Measurements from ENCODE around the gene SMIM34.
"Not testable (repeated sequence)": the region's sequence is repeated elsewhere in the genome, so short reads cannot be mapped to it uniquely, and the experiment has no call there.

SMIM34 gene

DNA sequence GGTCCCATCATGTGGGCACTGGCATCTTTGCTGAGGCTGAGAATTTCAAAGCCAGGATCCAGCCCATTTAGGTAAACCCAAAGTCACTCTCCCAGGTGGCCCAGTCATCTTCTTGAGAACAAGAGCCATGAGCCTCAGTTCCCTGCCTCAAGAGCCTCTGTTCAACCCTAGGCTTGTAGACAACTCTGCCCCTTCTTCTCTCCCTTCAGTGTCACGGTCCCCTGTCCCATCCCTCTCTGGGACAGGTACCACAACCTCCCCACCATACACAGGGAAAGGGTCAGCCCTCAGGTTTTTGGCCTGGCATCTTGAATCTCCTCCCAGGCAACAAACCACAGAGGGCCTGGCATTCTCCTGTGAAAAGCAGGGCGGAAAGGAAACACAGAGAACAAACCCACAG, 18.1 kb downstream of the SMIM34 start:
- H3K27ac Mint-ChIP-seq; DNase-seq (ENCODE audit: low spot score); H3K4me1 Mint-ChIP-seq (ENCODE audit: low read depth); H3K36me3 Mint-ChIP-seq (ENCODE audit: low read depth); H3K27me3 Mint-ChIP-seq (ENCODE audit: low read depth); H3K4me3 Mint-ChIP-seq; H3K9me3 Mint-ChIP-seq: not testable (repeated sequence)

DNA sequence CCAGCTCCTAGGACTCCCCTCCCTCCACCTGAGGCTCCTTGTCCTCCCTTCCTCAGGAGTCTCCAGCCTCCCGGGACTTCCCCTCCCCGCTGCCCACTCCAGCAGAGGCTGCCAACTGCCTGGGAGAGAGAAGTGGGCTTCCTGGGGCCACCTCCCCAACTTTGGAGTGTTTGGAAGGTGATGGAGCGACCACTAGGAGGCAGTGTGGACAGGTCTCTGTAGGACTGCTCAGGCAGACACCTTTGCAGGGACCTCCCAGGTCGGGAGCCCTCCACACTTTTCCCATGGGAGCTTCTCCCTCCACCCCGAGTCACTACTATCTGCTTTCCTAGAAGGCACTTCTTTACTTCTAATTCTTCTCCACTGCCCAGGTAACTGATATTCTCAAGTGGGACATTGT, 19.0 kb downstream of the SMIM34 start:
- not testable (repeated sequence) for H3K27ac Mint-ChIP-seq; H3K27me3 Mint-ChIP-seq (ENCODE audit: low read depth); H3K9me3 Mint-ChIP-seq; H3K36me3 Mint-ChIP-seq (ENCODE audit: low read depth); H3K4me3 Mint-ChIP-seq; H3K4me1 Mint-ChIP-seq (ENCODE audit: low read depth); DNase-seq (ENCODE audit: low spot score)

DNA sequence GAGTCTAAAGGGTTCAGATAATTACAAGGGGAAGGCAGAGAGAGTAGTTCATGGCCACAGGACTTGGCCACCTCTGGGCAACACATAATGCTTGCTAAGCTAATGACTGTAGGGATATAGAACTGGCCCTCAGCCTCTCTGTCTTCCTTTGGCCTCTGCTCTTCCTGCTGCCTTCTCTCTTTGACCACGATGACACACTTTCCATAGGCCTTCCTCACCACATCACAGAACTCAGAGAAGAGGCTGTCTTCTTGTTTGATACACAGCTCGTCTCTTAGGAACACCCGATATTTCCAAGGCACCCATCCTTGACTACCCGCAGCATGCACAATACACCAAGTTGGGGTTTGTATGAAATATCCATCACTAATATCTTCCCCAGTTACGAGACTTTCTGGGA, 23.2 kb downstream of the SMIM34 start:
- not testable (repeated sequence) for DNase-seq (ENCODE audit: low spot score); H3K27me3 Mint-ChIP-seq (ENCODE audit: low read depth); H3K27ac Mint-ChIP-seq; H3K4me1 Mint-ChIP-seq (ENCODE audit: low read depth); H3K9me3 Mint-ChIP-seq; H3K36me3 Mint-ChIP-seq (ENCODE audit: low read depth); H3K4me3 Mint-ChIP-seq

DNA sequence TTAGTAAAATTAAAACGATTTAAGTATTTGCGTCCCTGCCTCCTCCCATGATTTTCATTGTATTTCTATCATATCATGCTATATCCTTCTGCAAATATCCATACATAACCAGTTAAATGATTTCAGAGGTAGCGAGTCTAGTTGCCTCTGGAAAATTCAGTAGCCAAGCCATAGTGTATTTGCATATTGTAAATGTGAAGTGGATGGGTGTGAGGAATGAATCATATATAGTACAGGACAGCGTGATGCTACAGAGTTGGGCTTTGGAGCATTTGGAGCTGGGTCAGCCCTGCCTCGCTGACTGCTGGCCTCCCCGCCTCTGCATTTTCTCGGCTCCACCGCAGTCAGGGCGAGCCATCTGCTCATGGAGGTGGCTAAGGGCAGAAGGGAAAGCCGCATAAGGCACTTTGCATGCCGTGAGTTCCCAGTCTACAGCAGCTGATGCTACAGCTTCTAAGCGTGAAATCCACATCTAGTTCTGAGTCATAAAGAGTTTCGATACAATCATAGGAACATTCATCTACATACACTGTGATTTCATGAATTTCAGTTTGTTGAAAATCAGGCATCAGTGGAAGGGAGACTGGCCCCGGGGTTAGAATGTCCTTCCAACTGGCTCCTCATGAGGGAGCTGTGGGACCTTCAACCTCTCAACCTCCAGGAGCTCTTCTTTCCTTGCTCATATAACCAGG, 39.9 kb downstream of the SMIM34 start:
- H3K9me3 Mint-ChIP-seq; H3K4me1 Mint-ChIP-seq (ENCODE audit: low read depth); DNase-seq (ENCODE audit: low spot score); H3K27ac Mint-ChIP-seq; H3K4me3 Mint-ChIP-seq; H3K27me3 Mint-ChIP-seq (ENCODE audit: low read depth); H3K36me3 Mint-ChIP-seq (ENCODE audit: low read depth): not testable (repeated sequence)

DNA sequence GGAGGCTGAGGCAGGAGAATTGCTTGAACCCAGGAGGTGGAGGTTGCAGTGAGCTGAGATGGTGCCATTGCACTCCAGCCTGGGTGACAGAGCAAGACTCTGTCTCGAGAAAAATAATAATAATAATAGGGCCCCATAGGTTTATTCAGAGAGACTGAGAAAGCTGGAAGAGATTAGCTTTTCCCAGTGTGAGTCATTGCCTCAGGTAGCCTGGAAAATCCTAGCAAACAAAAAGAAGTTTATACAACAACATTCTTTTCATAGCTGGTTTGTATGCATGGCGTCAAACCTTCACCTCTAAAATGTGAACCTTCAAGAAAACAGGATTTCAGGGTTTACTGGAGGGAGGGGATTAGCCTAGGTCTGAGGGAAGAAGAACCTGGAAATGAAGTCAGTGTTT, 40.6 kb downstream of the SMIM34 start:
- H3K36me3 Mint-ChIP-seq (ENCODE audit: low read depth) = not testable (repeated sequence)

DNA sequence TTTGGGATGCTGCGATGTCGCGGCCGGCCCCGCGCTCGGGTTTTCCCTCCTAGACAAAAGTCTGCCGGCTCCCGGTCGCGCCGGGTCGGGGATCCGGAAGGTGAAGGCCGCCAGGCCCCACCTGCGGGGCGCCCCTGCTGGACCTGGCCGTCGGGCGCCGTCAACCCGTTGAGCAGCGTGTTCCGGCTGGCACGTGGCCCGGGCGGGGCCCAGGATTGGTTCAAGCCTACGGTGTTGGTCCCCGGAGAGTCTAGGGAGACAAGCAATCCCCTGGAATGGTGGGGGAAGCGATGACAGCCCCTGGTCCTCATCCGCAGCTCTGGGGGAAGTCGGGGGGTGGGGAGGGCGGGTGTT, 48.2 kb downstream of the SMIM34 start:
- not testable (repeated sequence) for H3K27ac Mint-ChIP-seq; H3K27me3 Mint-ChIP-seq (ENCODE audit: low read depth); H3K4me3 Mint-ChIP-seq; H3K9me3 Mint-ChIP-seq; DNase-seq (ENCODE audit: low spot score); H3K36me3 Mint-ChIP-seq (ENCODE audit: low read depth); H3K4me1 Mint-ChIP-seq (ENCODE audit: low read depth)

More for the DNA sequence above, 40.6 kb downstream of the SMIM34 start:
- H3K27ac Mint-ChIP-seq; DNase-seq (ENCODE audit: low spot score); H3K27me3 Mint-ChIP-seq (ENCODE audit: low read depth); H3K4me3 Mint-ChIP-seq; H3K9me3 Mint-ChIP-seq; H3K4me1 Mint-ChIP-seq (ENCODE audit: low read depth): not testable (repeated sequence)

DNA sequence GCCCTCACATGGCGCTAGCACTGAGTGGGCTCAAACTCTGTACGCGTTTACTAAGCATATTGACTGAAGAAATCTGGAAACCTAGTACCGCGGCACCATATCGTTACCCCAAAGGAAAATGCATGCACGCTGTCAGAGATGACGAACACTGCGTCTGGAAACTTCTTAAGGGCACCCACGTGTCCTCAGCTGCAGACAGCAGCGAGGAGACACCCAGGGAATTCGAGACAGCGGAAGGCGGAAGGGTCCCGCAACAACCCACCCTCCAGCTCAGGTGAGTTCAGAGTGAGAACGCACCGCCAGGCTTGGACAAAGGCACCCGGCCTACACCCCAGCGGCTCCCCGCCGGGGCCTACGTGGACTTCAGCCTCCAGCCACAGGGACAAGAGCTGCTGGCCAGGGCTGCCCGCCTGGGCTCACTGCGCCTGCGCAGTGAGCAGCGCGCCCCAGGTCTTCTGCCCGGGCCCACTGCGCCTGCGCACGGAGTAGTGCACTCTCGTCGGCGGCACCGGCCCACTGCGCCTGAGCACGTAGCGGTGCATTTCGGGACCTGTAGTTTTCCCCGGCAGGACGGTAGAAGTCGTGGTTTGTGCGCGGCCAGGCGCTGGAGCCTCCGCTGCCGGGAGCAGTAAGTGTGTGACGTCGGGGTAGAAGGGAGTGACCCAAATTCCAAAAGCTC, 48.7 kb downstream of the SMIM34 start, which contains the start of gene SMIM11:
SMIM11 (plus strand) TSS at position 568 of the 679 bp plus-strand sequence. CDS start 3,998 bp downstream, outside the sequence.
- H3K27me3 Mint-ChIP-seq (ENCODE audit: low read depth); H3K4me3 Mint-ChIP-seq; H3K4me1 Mint-ChIP-seq (ENCODE audit: low read depth); H3K36me3 Mint-ChIP-seq (ENCODE audit: low read depth); H3K27ac Mint-ChIP-seq; DNase-seq (ENCODE audit: low spot score); H3K9me3 Mint-ChIP-seq: not testable (repeated sequence)

DNA sequence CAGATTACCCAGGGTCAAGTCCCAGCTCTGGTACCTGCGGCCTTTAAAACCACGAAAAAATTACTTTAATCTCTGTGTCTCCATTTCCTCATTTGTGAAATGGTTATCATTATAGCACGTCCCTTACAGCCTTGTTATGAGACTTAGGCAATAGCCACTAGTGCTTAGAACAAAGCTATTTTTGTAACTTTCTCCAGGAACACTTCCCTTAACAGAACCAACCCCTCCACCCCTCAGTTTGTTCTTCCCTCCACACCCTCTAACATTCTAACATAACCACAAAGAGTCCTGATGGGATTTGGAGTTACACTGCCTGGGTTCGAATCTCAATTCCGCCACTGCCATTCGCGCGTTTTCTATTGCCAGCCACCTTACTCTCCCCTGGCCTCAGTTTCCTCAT, 49.3 kb downstream of the SMIM34 start:
- not testable (repeated sequence) for DNase-seq (ENCODE audit: low spot score); H3K36me3 Mint-ChIP-seq (ENCODE audit: low read depth); H3K27ac Mint-ChIP-seq; H3K9me3 Mint-ChIP-seq; H3K4me3 Mint-ChIP-seq; H3K4me1 Mint-ChIP-seq (ENCODE audit: low read depth)
- peaks cover 11% of the 10 kb centered on the region for H3K27me3 Mint-ChIP-seq (ENCODE audit: low read depth)

DNA sequence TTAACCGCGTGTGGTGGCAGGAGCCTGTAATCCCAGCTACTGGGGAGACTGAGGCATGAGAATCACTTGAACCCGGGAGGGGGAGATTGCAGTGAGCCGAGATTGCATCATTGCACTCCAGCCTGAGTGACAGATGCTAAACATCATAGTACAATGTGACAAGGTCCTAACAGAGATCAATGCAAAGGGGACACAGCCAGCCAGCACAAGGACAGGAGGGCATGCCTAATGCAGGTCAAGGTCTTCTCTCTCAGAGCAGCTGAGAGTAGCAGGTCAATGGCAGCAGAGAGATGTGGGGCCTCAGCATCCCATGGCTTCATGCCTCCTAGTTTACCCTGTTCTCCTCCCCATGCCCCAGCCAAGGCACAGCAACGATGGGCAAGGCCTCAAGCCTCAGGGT, 51.4 kb downstream of the SMIM34 start:
- Mint-ChIP-seq H3K4me3 (no peak overlapping the region), H3K36me3 (ENCODE audit: low read depth) (no peaks in the 10 kb centered on the region), H3K4me1 (ENCODE audit: low read depth) (no peaks in the 10 kb centered on the region), H3K27me3 (ENCODE audit: low read depth) (peaks cover 18% of the 10 kb centered on the region), H3K27ac (no peak overlapping the region), H3K9me3 (no peaks in the 10 kb centered on the region)
- DNase-seq (ENCODE audit: low spot score) = no peak

DNA sequence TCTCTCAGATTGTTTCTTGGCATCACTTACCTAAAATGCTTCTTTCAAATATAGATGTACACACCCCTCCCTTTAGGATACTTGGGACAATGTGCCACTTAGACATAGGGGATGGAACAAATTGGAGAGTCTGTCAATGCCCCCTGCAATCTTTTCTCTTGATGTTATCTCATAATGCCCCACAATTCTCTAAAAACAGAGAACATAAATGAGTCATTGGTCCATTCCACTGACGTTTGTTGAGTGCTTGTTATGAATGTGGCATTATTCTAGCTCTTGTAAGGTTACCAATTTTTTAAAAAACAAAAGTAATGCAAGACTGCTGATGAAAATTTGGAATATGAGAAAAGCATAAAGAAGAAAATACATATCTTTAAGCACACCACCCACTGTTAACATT, 54.0 kb downstream of the SMIM34 start:
- H3K36me3 Mint-ChIP-seq (ENCODE audit: low read depth) = no peaks in the 10 kb centered on the region
- H3K9me3 Mint-ChIP-seq = no peaks in the 10 kb centered on the region
- no peak for DNase-seq (ENCODE audit: low spot score)
- H3K27ac Mint-ChIP-seq = no peak overlapping the region
- peaks cover 18% of the 10 kb centered on the region for H3K27me3 Mint-ChIP-seq (ENCODE audit: low read depth)
- no peaks in the 10 kb centered on the region for H3K4me1 Mint-ChIP-seq (ENCODE audit: low read depth)
- no peak overlapping the region for H3K4me3 Mint-ChIP-seq

All from T-helper 2 cell treated with Interferon-gamma antibody and Interleukin-4, amounts not matched to agents 5 μg/mL and 100 μg/mL, for 36 hours (primary cell).